ENCODE data around the gene CST3. TPM values are rescaled to one million over a fixed set of nuclear protein-coding genes. Genes with fewer than 3 reads are reported as not detected.
"Not testable (repeated sequence)": the region's sequence is repeated elsewhere in the genome, so short reads cannot be mapped to it uniquely, and the experiment has no call there.

The CST3 gene
- total RNA-seq, 1 donor from 2014 or later: 1,237 TPM

DNA sequence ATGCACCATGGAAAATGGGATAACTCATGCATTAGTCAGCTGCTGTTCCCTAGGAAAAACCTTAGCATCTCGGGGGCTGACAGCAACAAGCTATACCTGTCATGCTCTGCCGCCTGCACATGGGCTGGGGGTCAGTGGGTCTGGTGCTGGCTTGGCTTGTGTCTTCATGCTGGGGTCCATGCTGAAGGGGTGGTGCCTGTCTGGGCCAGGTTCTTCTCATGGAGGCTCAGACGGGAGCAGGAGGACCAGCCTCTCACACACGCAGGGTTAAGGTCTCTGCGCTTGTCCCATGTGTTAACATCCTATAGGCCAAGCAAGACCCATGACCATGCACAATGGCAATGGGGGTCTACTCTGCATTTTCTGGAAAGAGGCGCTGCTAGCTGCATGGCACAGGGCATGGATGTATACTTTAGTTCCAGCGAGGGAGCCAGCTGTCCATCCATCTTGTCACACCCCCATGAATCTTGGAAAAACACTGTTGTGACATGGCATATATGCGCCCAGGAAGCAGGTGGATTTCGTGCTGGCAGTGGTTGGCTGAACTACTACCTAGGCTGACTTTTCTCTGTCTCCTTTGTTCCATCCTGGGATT lies 24.6 kb upstream of the CST3 start:
- DNase-seq (ENCODE audit: low spot score): no peak

DNA sequence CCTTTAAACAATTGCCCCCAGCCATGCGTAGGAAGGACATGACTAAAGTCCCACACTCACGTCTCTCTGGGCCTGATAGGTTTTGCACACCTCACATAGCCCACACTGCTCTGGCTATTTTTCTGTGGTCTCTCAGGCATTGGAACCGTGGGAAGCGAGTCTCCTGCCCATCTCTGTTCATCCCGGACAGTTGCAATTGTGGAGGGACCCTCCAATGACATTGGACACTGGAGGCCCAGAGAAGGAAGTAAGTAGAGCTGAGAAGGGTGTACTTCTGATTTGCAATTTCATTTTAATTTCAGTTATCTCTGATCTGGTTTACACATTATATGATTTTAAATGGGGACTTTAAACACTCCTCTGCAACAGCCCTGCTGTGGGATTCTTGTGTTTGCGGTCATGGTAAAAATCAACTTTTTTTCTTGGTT lies 23.3 kb upstream of the CST3 start:
- no peak for DNase-seq (ENCODE audit: low spot score)

DNA sequence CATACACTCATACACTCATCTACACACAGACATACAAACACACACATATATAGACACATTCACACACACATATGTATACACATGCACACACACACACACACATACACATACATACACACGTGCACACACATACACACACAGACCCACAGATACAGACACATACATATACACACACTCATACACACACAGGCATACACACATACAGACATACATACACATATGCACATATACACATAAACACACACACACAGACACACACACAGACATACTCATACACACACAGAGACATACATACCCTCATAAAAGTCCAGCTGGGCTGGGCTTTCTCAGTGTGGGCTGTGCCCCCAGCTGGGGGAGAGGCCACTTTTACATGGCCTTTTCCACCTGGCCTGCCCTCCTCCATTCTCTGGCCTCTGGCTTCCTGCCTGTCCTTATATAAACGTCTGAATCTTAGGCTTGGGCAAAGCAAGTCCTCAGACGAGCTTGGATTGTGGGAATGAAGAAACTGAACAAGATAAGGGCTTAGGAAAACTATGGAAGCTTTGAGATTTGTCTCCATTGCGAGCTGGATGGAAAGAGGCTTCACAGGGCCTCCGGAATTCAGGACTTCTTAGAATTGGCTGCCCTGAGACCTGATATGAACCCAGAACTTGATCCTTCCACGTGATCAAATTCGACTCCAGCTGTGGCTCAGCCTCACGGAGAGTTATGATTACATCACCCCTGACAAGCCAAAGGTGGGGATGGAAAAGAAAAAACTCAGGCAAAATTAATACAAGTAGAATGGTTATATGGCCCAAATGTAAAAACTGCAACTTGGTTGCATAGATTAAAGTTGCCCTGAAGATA lies 22.5 kb upstream of the CST3 start:
- no peak for DNase-seq (ENCODE audit: low spot score)

DNA sequence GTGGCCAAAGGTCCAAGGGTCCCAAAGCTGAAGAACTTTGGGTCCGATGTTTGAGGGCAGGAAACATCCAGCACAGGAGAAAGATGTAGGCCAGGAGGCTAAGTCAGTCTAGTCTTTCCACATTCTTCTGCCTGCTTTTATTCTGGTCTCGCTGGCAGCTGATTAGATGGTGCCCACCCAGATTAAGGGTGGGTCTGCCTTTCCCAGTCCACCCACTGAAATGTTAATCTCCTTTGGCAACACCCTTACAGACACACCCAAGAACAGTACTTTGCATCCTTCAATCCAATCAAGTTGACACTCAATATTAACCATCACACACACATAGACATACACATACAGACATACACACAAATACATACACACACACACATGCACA lies 21.8 kb upstream of the CST3 start:
- DNase-seq (ENCODE audit: low spot score): not testable (repeated sequence)

DNA sequence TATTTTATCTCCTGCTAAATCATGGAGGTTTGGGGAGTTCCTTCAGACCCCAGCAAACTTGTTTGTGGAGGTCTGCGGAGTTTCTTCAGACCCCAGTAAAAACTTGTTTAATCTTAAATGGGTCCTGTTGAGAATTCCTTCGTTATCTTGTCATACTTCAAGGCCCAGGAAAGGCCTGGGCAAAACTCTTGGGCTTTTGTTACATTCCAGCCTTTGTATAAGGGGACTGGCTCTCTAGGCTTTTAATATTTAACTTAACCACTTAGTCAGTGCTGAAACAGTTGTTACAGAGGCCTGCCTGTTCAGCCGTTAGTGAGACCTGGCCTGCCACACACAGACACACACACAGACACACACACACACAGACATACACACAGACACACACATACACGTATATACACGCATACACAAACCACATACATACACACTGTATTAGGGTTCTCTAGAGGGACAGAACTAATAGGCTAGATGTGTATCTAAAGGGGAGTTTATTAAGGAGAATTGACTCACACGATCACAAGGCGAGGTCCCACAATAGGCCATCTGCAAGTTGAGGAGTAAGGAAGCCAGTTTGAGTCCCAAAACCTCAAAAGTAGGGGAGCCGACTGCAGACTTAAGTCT lies 21.3 kb upstream of the CST3 start:
- DNase-seq (ENCODE audit: low spot score): no peak

DNA sequence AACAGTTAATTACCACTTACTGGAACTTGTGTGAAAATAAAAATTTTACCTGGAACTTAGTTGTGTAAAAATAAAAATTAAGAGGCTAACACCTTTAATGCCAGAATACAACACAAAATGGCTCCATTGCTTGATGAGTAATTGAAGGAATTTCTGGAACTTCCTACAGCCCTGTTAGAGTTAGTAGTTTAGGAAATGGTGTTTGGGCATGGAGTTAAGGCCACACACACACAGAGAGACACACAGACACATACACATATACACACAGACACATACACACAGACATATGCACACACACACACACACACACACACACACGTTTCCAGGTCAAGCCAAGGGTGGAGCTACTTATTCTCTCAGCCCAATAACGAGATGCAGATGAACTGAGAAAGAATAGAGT lies 20.6 kb upstream of the CST3 start:
- no peak for DNase-seq (ENCODE audit: low spot score)

DNA sequence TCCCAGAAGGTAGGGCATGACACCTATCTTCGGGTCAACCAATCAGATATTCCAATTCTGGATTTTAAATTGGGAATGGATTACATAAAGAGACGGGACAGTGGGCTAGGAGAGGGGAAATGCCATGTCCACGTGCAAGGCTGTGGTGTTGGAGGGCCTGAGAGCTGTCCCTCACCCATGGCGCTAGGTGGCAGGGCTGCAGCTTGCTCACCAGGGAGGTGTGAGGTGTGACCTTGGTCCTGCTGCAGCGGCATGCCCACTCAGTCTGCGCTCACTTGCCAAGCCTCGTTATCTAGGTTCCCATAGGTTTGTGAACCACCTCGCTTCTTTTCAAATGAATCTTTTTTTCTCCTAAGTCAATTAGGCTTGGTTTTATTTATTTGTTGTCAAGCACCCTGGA lies 19.4 kb upstream of the CST3 start:
- DNase-seq (ENCODE audit: low spot score): no peak

DNA sequence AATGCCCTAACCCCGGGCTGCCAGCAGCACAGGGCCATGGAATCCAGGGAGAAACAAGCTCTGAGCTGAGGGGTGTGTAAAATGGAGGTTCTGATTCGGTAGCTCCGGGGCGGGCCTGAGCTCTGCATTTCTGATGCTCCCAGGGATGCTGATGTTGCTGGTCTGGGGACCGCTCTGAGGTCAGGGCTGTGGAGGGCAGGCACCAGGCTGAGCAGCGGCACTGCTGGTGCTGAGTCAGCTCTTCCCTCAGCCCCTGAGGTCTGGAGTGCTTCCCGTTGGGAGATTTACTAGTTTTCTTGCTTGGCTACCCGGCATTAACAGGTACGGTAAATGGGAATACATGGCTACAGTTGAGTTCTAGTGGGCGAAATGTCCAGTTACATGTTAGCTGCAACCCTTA lies 18.6 kb upstream of the CST3 start:
- no peak for DNase-seq (ENCODE audit: low spot score)

DNA sequence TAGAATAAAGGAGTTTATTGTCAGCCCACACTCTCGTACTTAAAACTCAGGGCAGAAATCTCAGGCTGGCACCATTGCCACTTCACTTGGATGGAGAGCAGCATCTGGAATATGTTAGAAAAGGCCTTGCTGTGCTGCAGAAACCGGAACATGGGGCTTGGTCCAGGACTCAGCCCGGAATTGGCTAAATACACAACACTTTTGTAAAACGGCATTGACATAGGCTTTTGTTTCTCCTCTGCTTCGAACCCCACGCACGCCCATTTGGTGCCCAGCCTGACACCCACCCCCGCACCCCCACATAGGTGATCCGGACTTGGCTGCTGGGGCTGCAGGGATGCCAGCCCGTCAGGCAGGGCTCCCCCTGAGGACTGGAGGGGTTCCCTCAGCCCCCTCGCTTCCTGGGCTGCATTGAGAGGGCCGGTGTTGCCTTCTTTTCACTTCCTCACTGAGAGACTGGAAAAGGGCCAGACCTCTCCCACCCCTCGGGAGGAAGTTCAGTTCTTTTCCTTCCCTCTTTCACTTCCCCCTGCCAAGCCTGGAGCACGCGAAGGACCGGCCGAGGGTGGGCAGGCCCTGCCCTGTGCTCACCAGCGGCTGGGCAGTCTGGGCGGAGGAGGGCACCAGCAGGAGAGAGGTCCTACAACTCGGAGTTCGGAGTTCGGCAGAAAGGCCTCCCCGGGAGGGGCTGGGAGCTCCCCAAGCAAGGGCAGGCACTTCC lies 17.9 kb upstream of the CST3 start:
- no peak for DNase-seq (ENCODE audit: low spot score)

DNA sequence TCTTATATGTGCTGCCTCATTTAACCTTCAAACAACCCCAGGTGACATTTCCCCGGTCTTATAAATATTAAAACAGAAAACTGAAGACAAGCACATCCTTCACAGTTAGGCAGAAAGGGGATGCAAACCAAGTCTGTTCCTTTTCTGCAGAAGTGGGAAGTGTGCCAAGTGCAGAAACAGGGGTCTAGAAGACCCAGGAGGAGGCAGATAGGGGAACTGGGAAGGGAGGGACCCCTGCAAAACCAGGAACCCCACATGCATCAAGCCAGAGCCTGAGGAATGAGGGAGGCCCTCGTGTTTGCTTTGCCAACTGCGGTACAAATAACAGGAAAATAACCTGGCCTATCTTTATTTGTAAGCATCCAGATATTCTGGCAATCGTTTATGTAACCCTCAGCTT lies 17.0 kb upstream of the CST3 start:
- DNase-seq (ENCODE audit: low spot score): no peak

DNA sequence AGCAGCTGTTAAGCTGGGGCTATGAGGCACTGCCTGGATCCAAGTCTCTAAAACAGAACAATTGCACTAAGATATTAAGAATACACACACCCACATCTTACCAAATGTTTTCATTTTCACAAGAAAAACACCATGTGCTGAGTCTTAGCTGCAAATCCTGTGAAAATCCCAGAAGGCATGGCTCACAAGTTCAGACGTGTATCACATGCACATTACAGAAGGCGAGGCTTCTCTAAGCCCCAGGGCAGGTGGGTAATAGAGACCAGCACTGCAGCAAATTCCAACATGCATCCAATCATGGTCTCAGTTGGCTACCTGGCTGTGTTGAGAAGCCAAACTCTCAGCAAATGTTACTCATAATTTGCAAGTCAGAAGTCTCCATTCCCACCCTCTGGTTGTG lies 16.2 kb upstream of the CST3 start:
- DNase-seq (ENCODE audit: low spot score): no peak

DNA sequence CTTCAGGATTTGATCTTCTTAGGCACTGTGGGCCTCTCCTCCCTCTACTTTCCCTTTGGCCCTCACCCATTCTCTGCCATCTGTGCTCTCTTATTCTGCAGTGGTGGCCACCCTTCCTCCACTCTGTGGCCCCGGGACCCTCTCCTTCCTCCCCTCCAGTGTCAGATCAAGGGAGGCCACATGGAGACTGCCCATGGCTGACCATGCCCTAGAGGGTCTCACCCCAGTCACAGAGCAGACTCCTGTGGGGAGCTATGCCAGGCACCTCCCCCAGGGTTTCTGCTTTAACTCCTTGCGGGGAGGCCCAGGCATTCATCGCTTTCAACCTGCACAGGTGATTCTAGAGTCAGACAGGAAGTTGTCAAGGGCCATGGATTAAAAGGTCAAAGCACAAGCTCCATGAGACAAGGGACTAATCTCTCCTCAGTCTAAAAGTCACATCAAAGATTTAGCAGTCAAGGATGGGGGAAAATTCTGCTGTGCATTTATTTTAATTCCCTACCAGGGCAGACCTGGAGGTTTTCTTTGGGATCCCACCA lies 15.7 kb upstream of the CST3 start:
- DNase-seq (ENCODE audit: low spot score): no peak

DNA sequence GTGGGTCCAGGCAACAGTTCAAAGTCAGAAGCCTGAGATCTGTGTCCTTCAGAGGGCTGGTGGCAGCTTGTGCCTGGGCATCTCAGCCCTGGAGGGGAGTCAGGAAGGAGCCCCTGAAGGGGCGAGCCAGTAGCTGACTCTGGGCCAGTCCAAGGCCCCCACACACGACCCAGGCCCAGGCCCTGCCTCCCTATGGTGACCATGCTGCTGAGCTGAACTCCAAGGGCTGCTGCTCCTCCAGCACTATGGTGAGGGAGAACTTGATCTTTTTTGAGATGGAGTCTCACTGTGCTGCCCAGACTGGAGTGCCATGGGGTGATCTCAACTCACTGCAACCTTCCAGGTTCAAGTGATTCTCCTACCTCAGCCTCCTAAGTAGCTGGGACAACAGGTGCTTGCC lies 15.2 kb upstream of the CST3 start:
- no peak for DNase-seq (ENCODE audit: low spot score)

DNA sequence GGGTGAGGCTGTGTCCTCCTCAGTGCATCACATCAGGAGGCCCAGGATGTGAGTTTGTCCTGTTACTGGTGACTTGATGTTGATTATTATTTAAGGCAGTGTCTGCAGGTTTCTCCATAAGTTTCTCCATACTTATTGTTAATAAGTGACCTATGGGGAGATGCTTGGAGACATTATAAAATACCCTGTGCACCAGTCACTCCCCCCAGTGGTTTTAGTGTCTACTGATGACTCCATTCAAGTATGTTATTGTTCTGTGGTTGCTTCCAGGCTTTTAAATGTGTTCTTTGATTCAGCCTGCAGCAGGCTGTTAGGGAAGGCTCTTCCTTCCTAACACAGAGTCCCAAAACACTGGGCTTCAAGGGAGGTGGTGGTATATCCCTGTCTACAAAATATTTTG lies 14.6 kb upstream of the CST3 start:
- DNase-seq (ENCODE audit: low spot score): no peak

DNA sequence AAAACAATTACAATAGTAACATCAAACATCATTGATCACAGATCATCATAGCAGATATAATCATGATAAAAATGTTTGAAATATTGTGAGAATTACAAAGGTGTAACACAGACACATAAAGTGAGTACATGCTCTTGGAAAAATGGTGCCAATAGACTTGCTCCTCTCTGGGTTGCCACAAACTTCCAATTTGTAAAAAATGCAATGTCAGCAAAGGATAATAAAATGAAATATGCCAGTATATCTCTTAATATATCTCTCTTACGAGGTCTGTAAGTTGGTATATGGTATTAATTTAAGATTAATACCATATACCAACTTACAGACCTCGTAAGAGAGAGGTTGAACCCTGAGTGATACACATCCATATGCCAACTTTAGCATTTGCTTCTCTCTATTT lies 13.4 kb upstream of the CST3 start:
- no peak for DNase-seq (ENCODE audit: low spot score)

DNA sequence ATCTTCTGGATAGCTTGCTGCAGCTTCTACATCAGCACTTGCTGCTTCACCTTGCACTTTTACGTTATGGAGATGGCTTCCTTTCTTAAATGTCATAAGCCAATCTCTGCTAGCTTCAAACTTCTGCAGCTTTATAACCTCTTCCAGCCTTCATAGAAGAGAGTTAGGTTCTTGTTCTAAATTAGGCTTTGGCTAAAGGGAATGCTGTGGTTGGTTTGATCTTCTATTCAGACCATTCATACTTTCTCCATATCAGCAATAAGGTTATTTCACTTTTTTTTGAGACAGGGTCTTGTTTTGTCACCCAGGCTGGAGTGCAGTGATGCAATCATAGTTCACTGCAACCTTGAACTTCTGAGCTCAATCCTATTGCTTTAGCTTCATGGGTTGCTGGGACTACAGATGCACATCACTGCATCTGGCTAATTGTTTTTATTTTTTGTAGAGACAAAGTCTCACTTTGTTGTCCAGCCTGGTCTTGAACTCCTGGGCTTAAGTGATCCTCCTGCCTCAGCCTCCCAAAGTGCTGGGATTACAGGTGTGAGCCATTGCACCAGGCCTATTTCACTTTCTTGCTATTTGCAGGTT lies 12.2 kb upstream of the CST3 start:
- no peak for DNase-seq (ENCODE audit: low spot score)

DNA sequence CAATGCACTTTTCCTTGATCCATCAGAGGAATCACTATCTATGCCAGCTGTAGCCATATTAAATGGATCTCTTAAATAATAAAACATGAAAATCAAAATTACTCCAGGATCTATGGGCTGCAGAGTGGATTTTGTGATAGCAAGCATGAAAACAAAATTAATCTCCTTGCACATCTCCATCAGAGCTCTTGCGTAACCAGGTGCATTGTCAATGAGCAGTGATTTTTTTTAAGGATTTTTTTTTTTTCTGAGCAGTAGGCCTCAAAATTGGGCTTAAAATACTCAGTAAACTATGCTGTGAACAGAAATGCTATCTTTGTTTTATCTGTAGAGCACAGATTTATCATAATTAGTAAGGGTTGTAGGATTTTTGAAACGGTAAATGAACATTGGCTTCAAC lies 11.5 kb upstream of the CST3 start:
- no peak for DNase-seq (ENCODE audit: low spot score)

DNA sequence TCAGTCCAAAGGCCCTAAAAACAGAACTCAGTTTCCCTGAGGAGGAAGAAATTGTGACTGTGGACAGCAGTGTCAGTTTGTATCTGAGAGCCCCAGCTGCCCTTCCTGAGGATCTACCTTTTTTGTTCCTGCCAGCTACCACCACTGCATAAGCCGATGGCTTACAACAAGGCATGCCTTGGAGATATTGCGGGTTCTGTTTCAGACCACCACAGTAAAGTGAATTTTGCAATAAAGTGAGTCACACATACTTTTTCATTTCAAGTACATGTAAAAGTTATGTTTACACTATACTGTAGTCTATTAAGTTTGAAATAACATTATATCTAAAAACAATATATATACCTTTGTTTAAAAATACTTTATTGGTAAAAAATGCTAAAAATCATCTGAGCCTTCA lies 9.6 kb upstream of the CST3 start:
- DNase-seq (ENCODE audit: low spot score): no peak

DNA sequence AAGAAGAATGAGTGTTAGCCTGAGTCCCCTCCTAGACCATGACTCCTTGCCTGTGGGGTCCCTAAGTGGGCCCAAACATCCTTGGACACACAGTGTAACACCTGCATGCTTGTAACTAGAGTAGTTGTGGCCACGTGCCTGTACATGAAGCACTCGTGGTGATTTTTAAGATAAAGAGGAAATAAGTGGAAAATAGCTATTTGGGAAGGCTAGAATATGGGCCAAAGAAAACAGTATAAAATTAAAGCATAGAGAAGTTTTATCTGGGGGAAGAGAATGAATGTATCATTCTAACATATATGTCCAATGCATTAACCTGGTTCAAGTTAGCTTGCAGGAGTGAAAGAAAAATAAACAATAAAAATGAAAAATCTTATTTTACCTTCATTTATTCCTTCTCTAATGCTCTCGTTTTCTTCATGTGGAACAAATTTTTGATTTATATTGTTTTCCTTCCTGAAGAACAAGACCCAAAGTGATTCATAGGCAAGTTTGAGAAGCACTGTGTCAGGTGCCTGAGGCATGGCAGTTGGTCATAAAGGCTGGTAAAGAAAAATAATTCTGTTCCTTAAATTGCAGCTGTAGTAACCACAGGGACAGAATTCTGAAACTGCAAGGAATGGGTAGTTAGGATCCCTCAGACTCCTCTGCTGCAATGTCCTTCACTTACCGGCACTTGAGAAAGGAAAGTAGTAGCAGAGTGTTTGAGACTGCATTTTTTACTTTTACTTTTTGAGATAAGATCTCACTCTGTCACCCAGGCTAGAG lies 8.5 kb upstream of the CST3 start:
- DNase-seq (ENCODE audit: low spot score): no peak

DNA sequence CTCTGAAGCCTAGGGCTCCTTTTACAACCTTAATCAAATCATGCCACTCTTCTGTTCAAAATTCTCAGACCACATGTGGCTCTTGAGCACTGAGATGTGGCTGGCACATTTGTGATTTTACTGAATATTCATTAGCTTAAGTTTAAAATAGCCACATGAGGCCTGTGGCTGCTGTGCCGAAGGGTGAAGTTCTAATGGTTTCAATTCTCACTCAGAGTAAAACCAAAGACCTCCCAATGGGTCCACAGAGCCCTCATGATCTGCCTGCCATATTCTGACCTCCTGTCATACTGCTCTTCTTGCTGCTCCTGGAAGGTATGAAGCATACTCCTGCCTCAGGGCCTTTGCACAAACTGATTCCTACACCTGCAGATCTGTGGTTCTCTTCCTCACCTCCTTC lies 7.8 kb upstream of the CST3 start:
- no peak for DNase-seq (ENCODE audit: low spot score)

DNA sequence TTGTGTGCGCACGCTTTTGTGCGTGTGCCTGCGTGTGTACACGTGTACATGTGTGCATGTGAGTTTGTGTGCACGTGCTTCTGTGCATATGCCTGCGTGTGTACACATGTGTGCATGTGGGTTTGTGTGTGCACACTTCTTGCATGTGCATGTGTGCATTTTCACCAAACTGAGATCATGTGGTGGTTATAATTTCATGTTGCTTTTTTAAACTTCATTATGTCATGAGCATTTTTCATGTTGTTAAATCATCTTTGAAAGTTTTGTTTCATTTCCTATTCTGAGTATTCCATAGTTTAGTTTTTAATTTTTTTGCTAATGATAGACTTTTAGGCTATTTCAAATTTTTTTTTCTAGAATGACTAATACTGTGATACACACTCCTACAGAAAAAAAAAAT lies 6.4 kb upstream of the CST3 start:
- no peak for DNase-seq (ENCODE audit: low spot score)
